Keratinocyte (primary cell): Measurements from ENCODE around the gene WBP4. TPM values are rescaled to one million over a fixed set of nuclear protein-coding genes. Genes with fewer than 3 reads are reported as not detected.

ENCODE experiments used
- DNase-seq: peaks from one replicate; pipeline ENCODE4 v3.0.0-alpha.2; 2011; ENCODE audit warnings: low read depth, missing footprints, low spot score
- FAIRE-seq: peaks from 2 replicates; lab custom pipeline; 2011; peaks lifted over from hg19 to GRCh38; lab: Jason Lieb, UNC
- H2AFZ ChIP-seq: 2 replicates; pipeline ENCODE4 v1.6.0; 2012; ENCODE audit warnings: low read length, control low read depth, inconsistent platforms; ENCODE audit not compliant: control insufficient read depth
- H3K27ac ChIP-seq: 2 replicates; pipeline ENCODE4 v1.5.1; 2011; ENCODE audit warnings: low read length; ENCODE audit not compliant: control insufficient read depth, insufficient read depth
- H3K27me3 ChIP-seq: 3 replicates; pipeline ENCODE4 v1.6.0; 2011; ENCODE audit warnings: low read length; ENCODE audit not compliant: control insufficient read depth, insufficient read depth; ENCODE audit errors: extremely low read depth
- H3K36me3 ChIP-seq, 2 experiments: 2 replicates in 1 of 2; 3 replicates in 1 of 2; pipeline ENCODE4 v1.5.1; 2011; ENCODE audit warnings: low read length in 2 of 2, mild to moderate bottlenecking in 1 of 2; ENCODE audit not compliant: control insufficient read depth in 2 of 2, insufficient read depth in 2 of 2; ENCODE audit errors: extremely low read depth in 1 of 2
- H3K4me1 ChIP-seq: 3 replicates; pipeline ENCODE4 v1.5.1; 2011; ENCODE audit warnings: low read length; ENCODE audit not compliant: control insufficient read depth, insufficient read depth; ENCODE audit errors: extremely low read depth
- H3K4me2 ChIP-seq: 3 replicates; pipeline ENCODE4 v1.6.0; 2011; ENCODE audit warnings: low read depth, low read length; ENCODE audit not compliant: control insufficient read depth, insufficient read depth; ENCODE audit errors: extremely low read depth
- H3K4me3 ChIP-seq, 3 experiments: fragments of 200-600 bp in 1 of 3; sonication (generic) in 1 of 3; 2 replicates in 2 of 3; 3 replicates in 1 of 3; pipeline ENCODE4 v1.5.1; 2011 to 2016; ENCODE audit warnings: low read length in 3 of 3, mild to moderate bottlenecking in 3 of 3, control low read depth in 2 of 3, inconsistent platforms in 1 of 3, low read depth in 1 of 3, mixed read lengths in 1 of 3, mixed run types in 1 of 3, moderate library complexity in 1 of 3; ENCODE audit not compliant: control insufficient read depth in 2 of 3, insufficient read depth in 2 of 3; ENCODE audit errors: extremely low read depth in 1 of 3
- H3K79me2 ChIP-seq: 2 replicates; pipeline ENCODE4 v1.6.0; 2012; ENCODE audit warnings: low read length; ENCODE audit not compliant: control insufficient read depth, insufficient read depth
- H3K9ac ChIP-seq: 3 replicates; pipeline ENCODE4 v1.6.0; 2011; ENCODE audit warnings: low read length; ENCODE audit not compliant: control insufficient read depth, insufficient read depth; ENCODE audit errors: extremely low read depth
- H3K9me1 ChIP-seq: 3 replicates; pipeline ENCODE4 v1.6.0; 2011; ENCODE audit warnings: low read length; ENCODE audit not compliant: control insufficient read depth, insufficient read depth; ENCODE audit errors: extremely low read depth
- H3K9me3 ChIP-seq: 2 replicates; pipeline ENCODE4 v1.5.1; 2012; ENCODE audit warnings: low read depth, low read length; ENCODE audit not compliant: control insufficient read depth
- H4K20me1 ChIP-seq: 3 replicates; pipeline ENCODE4 v1.6.0; 2011; ENCODE audit warnings: low read length; ENCODE audit not compliant: control insufficient read depth, insufficient read depth; ENCODE audit errors: extremely low read depth
- CTCF ChIP-seq, 3 experiments: IDR thresholded peaks in 1 of 3; conservative IDR thresholded peaks in 1 of 3; optimal IDR thresholded peaks in 1 of 3; 2 replicates in 2 of 3; 3 replicates in 1 of 3; pipeline versions ENCODE3 to v1.5.1; 2011; ENCODE audit warnings: low read length in 3 of 3, mild to moderate bottlenecking in 3 of 3, moderate library complexity in 2 of 3, control low read depth in 1 of 3, inconsistent platforms in 1 of 3; ENCODE audit not compliant: insufficient read depth in 2 of 3; ENCODE audit errors: extremely low read depth in 1 of 3
- EZH2 ChIP-seq: IDR thresholded peaks from one replicate; pipeline ENCODE4 v1.6.1; 2012; ENCODE audit warnings: inconsistent platforms, mild to moderate bottlenecking, low read length, moderate library complexity
- dilution Hi-C: fragments of 300-500 bp; cut with MboI; formaldehyde crosslinking; loops from one replicate; pipeline ENCODE4 v1.7.0; 2020; ENCODE audit warnings: low sequenced_read_pairs; ENCODE audit not compliant: extremely low pct_ligation_motif_present
- polyA plus RNA-seq, 5 experiments: library from polyadenylated mRNA; depleted of rRNA in 3 of 5; stranded (reverse) in 3 of 5; stranded (forward) in 1 of 5; unstranded in 1 of 5; fragments of >200 nt; gene quantifications; 1 replicate in 1 of 5; 2 replicates in 3 of 5; 3 replicates in 1 of 5; pipeline versions ENCODE4 v1.2.1 to v1.2.3, GENCODE V29; 2011 to 2012; ENCODE audit warnings: missing spikeins in 2 of 5, low read depth in 1 of 5, low replicate concordance in 1 of 5

The WBP4 gene
- polyA plus RNA-seq, 1 donor (not counting 4 experiments of a cell fraction or from before 2014, with no cell fraction given), result 13.5 TPM

- dilution Hi-C loops, result no loop called here
- no peaks in the 10 kb centered on the region for H3K9me3 ChIP-seq
These were observed 56.6 kb downstream of the WBP4 start for GRCh38 chr13:41117869-41118268.

GRCh38 chr13:41122838-41123237 is 61.5 kb downstream of the WBP4 start:
- Histone ChIP-seq H2AFZ (no peak overlapping the region), H3K4me1 (peaks cover 6% of the 10 kb centered on the region), H3K9me1 (no peaks in the 10 kb centered on the region), H3K9me3 (no peaks in the 10 kb centered on the region), H3K79me2 (no peaks in the 10 kb centered on the region), H3K4me3 (no peak overlapping the region), H4K20me1 (no peaks in the 10 kb centered on the region), H3K27ac (no peak overlapping the region), H3K36me3 (no peaks in the 10 kb centered on the region), H3K27me3 (no peaks in the 10 kb centered on the region), H3K9ac (no peak overlapping the region), H3K4me2 (no peak overlapping the region)
- no peak for FAIRE-seq
- dilution Hi-C loops, result no loop called here
- DNase-seq, result no peak
- TF ChIP-seq EZH2 (no peak), CTCF (optimal IDR thresholded peaks at IDR 0.05 in 1 of 3, IDR thresholded peaks at IDR 0.05 in 1 of 3, conservative IDR thresholded peaks at IDR 0.05 in 1 of 3; ENCODE audit: extremely low read depth in 1 of 3, insufficient read depth in 2 of 3, low read length in 3 of 3) (no peak)

More at GRCh38 chr13:41117869-41118268, 56.6 kb downstream of the WBP4 start:
- no peak for TF ChIP-seq EZH2
- no peak for TF ChIP-seq CTCF (optimal IDR thresholded peaks at IDR 0.05 in 1 of 3, IDR thresholded peaks at IDR 0.05 in 1 of 3, conservative IDR thresholded peaks at IDR 0.05 in 1 of 3; ENCODE audit: extremely low read depth in 1 of 3, insufficient read depth in 2 of 3, low read length in 3 of 3)
- FAIRE-seq (no peak), DNase-seq (no peak)
- no peak overlapping the region for H3K27ac ChIP-seq
- no peaks in the 10 kb centered on the region for H4K20me1 ChIP-seq
- peak overlapping the region; percentile 70 for H2AFZ ChIP-seq
- H3K79me2 ChIP-seq, result no peaks in the 10 kb centered on the region
- H3K9ac ChIP-seq, result no peak overlapping the region
- peak overlapping the region; percentile 16 for H3K4me2 ChIP-seq
- no peaks in the 10 kb centered on the region for H3K27me3 ChIP-seq
- H3K4me1 ChIP-seq, result peaks cover 8% of the 10 kb centered on the region
- H3K4me3 ChIP-seq, result no peak overlapping the region
- no peaks in the 10 kb centered on the region for H3K36me3 ChIP-seq
- H3K9me1 ChIP-seq, result no peaks in the 10 kb centered on the region
